ENCODE data around the gene INSR.

Gene INSR

GRCh38 chr19:7304200-7304599 is 10.0 kb upstream of the INSR start:
- H3K14ac ChIP-seq (ENCODE audit: low read length in 2 of 2), result no peak overlapping the region
- H2BK12ac ChIP-seq (ENCODE audit: low read length in 2 of 2), result no peak overlapping the region
- no peak overlapping the region for H2AFZ ChIP-seq (ENCODE audit: low read depth, low read length)
- H2BK5ac ChIP-seq (ENCODE audit: low read depth, low read length, poor library complexity, severe bottlenecking), result no peak overlapping the region
- peaks cover 0 to 5% of the 10 kb centered on the region in 2 experiments for H3K27me3 ChIP-seq (ENCODE audit: control insufficient read depth in 1 of 2, insufficient read depth in 1 of 2, low read length in 2 of 2)
- no peak overlapping the region for H2BK120ac ChIP-seq (ENCODE audit: low read depth, low read length)
- no peak overlapping the region for H3K18ac ChIP-seq (ENCODE audit: low read depth in 1 of 2, low read length in 2 of 2)
- H3K9ac ChIP-seq (ENCODE audit: low read length), result no peak overlapping the region
- H3K23ac ChIP-seq (ENCODE audit: low read length in 2 of 2), result no peak overlapping the region
- H4K8ac ChIP-seq (ENCODE audit: low read length), result no peak overlapping the region
- 90% methylated on average over 7 of the region's 9 CpGs for WGBS
- no peak overlapping the region for H3K4ac ChIP-seq (ENCODE audit: low read depth in 1 of 2, low read length in 2 of 2)
- no peak overlapping the region for H2AK5ac ChIP-seq (ENCODE audit: low read length, severe bottlenecking)
- no peak overlapping the region for H3K4me2 ChIP-seq (ENCODE audit: low read length, poor library complexity, severe bottlenecking)
- DNase-seq, result no peak
- H3K9me3 ChIP-seq (ENCODE audit: control insufficient read depth, low read length), result no peaks in the 10 kb centered on the region
- no peak overlapping the region for H2BK15ac ChIP-seq (ENCODE audit: low read depth, poor library complexity, severe bottlenecking)
- no peaks in the 10 kb centered on the region for H3K36me3 ChIP-seq (ENCODE audit: control insufficient read depth in 1 of 2, insufficient read depth in 2 of 2, low read depth in 1 of 2, low read length in 2 of 2)
- H3K79me1 ChIP-seq (replicated peaks; ENCODE audit: low read length, poor library complexity, severe bottlenecking), result no peaks in the 10 kb centered on the region
- H3K4me1 ChIP-seq (ENCODE audit: control insufficient read depth, insufficient read depth, low read depth, low read length), result no peaks in the 10 kb centered on the region
- H4K91ac ChIP-seq (ENCODE audit: low read length), result no peak overlapping the region
- H3K4me3 ChIP-seq (ENCODE audit: insufficient read depth in 1 of 2, low read depth in 1 of 2, low read length in 2 of 2), result no peak overlapping the region
- no peak overlapping the region for H3K27ac ChIP-seq (ENCODE audit: low read length, poor library complexity, severe bottlenecking)

GRCh38 chr19:7303470-7303869 is 9.3 kb upstream of the INSR start:
- Histone ChIP-seq H3K27me3 (ENCODE audit: control insufficient read depth in 1 of 2, insufficient read depth in 1 of 2, low read length in 2 of 2) (peaks cover 0 to 5% of the 10 kb centered on the region in 2 experiments), H4K8ac (ENCODE audit: low read length) (no peak overlapping the region), H3K9ac (ENCODE audit: low read length) (no peak overlapping the region), H3K4me1 (ENCODE audit: control insufficient read depth, insufficient read depth, low read depth, low read length) (no peaks in the 10 kb centered on the region), H3K14ac (ENCODE audit: low read length in 2 of 2) (no peak overlapping the region), H3K4me3 (ENCODE audit: insufficient read depth in 1 of 2, low read depth in 1 of 2, low read length in 2 of 2) (no peak overlapping the region), H2BK5ac (ENCODE audit: low read depth, low read length, poor library complexity, severe bottlenecking) (no peak overlapping the region), H3K4me2 (ENCODE audit: low read length, poor library complexity, severe bottlenecking) (no peak overlapping the region), H3K9me3 (ENCODE audit: control insufficient read depth, low read length) (no peaks in the 10 kb centered on the region), H3K4ac (ENCODE audit: low read depth in 1 of 2, low read length in 2 of 2) (no peak overlapping the region), H2AK5ac (ENCODE audit: low read length, severe bottlenecking) (no peak overlapping the region), H3K18ac (ENCODE audit: low read depth in 1 of 2, low read length in 2 of 2) (no peak overlapping the region), H3K27ac (ENCODE audit: low read length, poor library complexity, severe bottlenecking) (no peak overlapping the region), H4K91ac (ENCODE audit: low read length) (no peak overlapping the region), H2BK12ac (ENCODE audit: low read length in 2 of 2) (no peak overlapping the region), H2BK120ac (ENCODE audit: low read depth, low read length) (no peak overlapping the region), H3K36me3 (ENCODE audit: control insufficient read depth in 1 of 2, insufficient read depth in 2 of 2, low read depth in 1 of 2, low read length in 2 of 2) (no peaks in the 10 kb centered on the region), H2AFZ (ENCODE audit: low read depth, low read length) (no peak overlapping the region), H2BK15ac (ENCODE audit: low read depth, poor library complexity, severe bottlenecking) (no peak overlapping the region), H3K79me1 (replicated peaks; ENCODE audit: low read length, poor library complexity, severe bottlenecking) (no peaks in the 10 kb centered on the region), H3K23ac (ENCODE audit: low read length in 2 of 2) (no peak overlapping the region)
- no peak for DNase-seq
- WGBS, result 52% methylated on average over 3 of the region's 4 CpGs

DNA sequence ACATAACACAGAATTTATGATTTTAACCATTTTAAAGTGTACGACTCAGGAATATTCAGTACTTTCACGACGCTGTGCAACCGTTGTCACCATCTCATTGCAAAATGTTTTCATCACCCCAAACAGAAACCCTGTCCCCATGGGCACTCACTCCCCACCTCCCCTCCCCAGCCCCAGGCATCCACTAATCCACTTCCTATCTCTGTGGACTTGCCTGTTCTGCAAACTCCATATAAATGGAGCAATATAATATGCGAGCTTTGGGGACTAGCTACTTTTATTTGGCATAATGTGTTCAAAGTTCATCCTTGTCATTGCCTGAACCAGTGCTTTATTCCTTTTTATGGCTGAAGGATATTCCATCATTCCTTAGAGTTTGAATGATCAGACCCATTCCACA is 7.3 kb upstream of the INSR start:
- no peaks in the 10 kb centered on the region for H3K9me3 ChIP-seq (ENCODE audit: control insufficient read depth, low read length)
- H3K27me3 ChIP-seq (ENCODE audit: control insufficient read depth in 1 of 2, insufficient read depth in 1 of 2, low read length in 2 of 2), result peaks cover 0 to 13% of the 10 kb centered on the region in 2 experiments
- 94% methylated on average over 4 of the region's 5 CpGs for WGBS
- H3K36me3 ChIP-seq (ENCODE audit: control insufficient read depth in 1 of 2, insufficient read depth in 2 of 2, low read depth in 1 of 2, low read length in 2 of 2), result no peaks in the 10 kb centered on the region
- no peaks in the 10 kb centered on the region for H3K79me1 ChIP-seq (replicated peaks; ENCODE audit: low read length, poor library complexity, severe bottlenecking)
- H2AK5ac ChIP-seq (ENCODE audit: low read length, severe bottlenecking), result no peak overlapping the region
- no peak overlapping the region for H3K9ac ChIP-seq (ENCODE audit: low read length)
- H3K4me3 ChIP-seq (ENCODE audit: insufficient read depth in 1 of 2, low read depth in 1 of 2, low read length in 2 of 2), result no peak overlapping the region
- H2BK15ac ChIP-seq (ENCODE audit: low read depth, poor library complexity, severe bottlenecking), result no peak overlapping the region
- no peak overlapping the region for H2AFZ ChIP-seq (ENCODE audit: low read depth, low read length)
- no peak overlapping the region for H3K23ac ChIP-seq (ENCODE audit: low read length in 2 of 2)
- H3K14ac ChIP-seq (ENCODE audit: low read length in 2 of 2), result no peak overlapping the region
- no peak overlapping the region for H2BK5ac ChIP-seq (ENCODE audit: low read depth, low read length, poor library complexity, severe bottlenecking)
- no peak overlapping the region for H3K4me2 ChIP-seq (ENCODE audit: low read length, poor library complexity, severe bottlenecking)
- H3K18ac ChIP-seq (ENCODE audit: low read depth in 1 of 2, low read length in 2 of 2), result no peak overlapping the region
- no peak overlapping the region for H2BK12ac ChIP-seq (ENCODE audit: low read length in 2 of 2)
- H3K4me1 ChIP-seq (ENCODE audit: control insufficient read depth, insufficient read depth, low read depth, low read length), result no peaks in the 10 kb centered on the region
- no peak overlapping the region for H2BK120ac ChIP-seq (ENCODE audit: low read depth, low read length)
- DNase-seq, result no peak
- H3K27ac ChIP-seq (ENCODE audit: low read length, poor library complexity, severe bottlenecking), result no peak overlapping the region
- no peak overlapping the region for H4K91ac ChIP-seq (ENCODE audit: low read length)
- H3K4ac ChIP-seq (ENCODE audit: low read depth in 1 of 2, low read length in 2 of 2), result no peak overlapping the region
- no peak overlapping the region for H4K8ac ChIP-seq (ENCODE audit: low read length)

- Histone ChIP-seq H3K27ac (ENCODE audit: low read length, poor library complexity, severe bottlenecking) (no peak overlapping the region), H3K14ac (ENCODE audit: low read length in 2 of 2) (no peak overlapping the region), H4K91ac (ENCODE audit: low read length) (no peak overlapping the region), H3K4ac (ENCODE audit: low read depth in 1 of 2, low read length in 2 of 2) (no peak overlapping the region), H3K4me3 (ENCODE audit: insufficient read depth in 1 of 2, low read depth in 1 of 2, low read length in 2 of 2) (no peak overlapping the region), H2BK120ac (ENCODE audit: low read depth, low read length) (no peak overlapping the region), H2AK5ac (ENCODE audit: low read length, severe bottlenecking) (no peak overlapping the region), H3K36me3 (ENCODE audit: control insufficient read depth in 1 of 2, insufficient read depth in 2 of 2, low read depth in 1 of 2, low read length in 2 of 2) (no peaks in the 10 kb centered on the region), H3K4me2 (ENCODE audit: low read length, poor library complexity, severe bottlenecking) (no peak overlapping the region), H3K27me3 (ENCODE audit: control insufficient read depth in 1 of 2, insufficient read depth in 1 of 2, low read length in 2 of 2) (peaks cover 5 to 8% of the 10 kb centered on the region in 2 experiments), H2BK12ac (ENCODE audit: low read length in 2 of 2) (no peak overlapping the region), H3K18ac (ENCODE audit: low read depth in 1 of 2, low read length in 2 of 2) (no peak overlapping the region), H3K9ac (ENCODE audit: low read length) (no peak overlapping the region), H3K9me3 (ENCODE audit: control insufficient read depth, low read length) (no peaks in the 10 kb centered on the region), H4K8ac (ENCODE audit: low read length) (no peak overlapping the region), H2AFZ (ENCODE audit: low read depth, low read length) (no peak overlapping the region), H2BK15ac (ENCODE audit: low read depth, poor library complexity, severe bottlenecking) (no peak overlapping the region), H3K4me1 (ENCODE audit: control insufficient read depth, insufficient read depth, low read depth, low read length) (peaks cover 12% of the 10 kb centered on the region), H3K79me1 (replicated peaks; ENCODE audit: low read length, poor library complexity, severe bottlenecking) (peaks cover 4% of the 10 kb centered on the region), H2BK5ac (ENCODE audit: low read depth, low read length, poor library complexity, severe bottlenecking) (no peak overlapping the region), H3K23ac (ENCODE audit: low read length in 2 of 2) (no peak overlapping the region)
- 66% methylated on average over 7 of the region's 7 CpGs for WGBS
- DNase-seq, result no peak
Measured at GRCh38 chr19:7297742-7298141, 3.5 kb upstream of the INSR start.

Measured in mesenchymal stem cell (in vitro differentiated cells and primary cell).